Measurements from ENCODE around the gene MGLL.

GRCh38 chr3:127661600-127661999 is 160.7 kb downstream of the MGLL start:
- no peak for TF ChIP-seq REST (IDR thresholded peaks at IDR 0.05)
- TF ChIP-seq TAF1 (conservative IDR thresholded peaks at IDR 0.05) = no peak
- no peak for TF ChIP-seq MAX (IDR thresholded peaks at IDR 0.05)
- TF ChIP-seq CTCF (IDR thresholded peaks at IDR 0.05; ENCODE audit: low read depth, low read length, missing input control) = no peak
- TF ChIP-seq EGR1 (IDR thresholded peaks at IDR 0.05; ENCODE audit: low read depth in 2 of 2) = no peak
- TF ChIP-seq SP1 (IDR thresholded peaks at IDR 0.05) = no peak
- TF ChIP-seq HNF4A (conservative IDR thresholded peaks at IDR 0.05) = no peak
- TF ChIP-seq ZBTB33 (IDR thresholded peaks at IDR 0.05) = no peak
- TF ChIP-seq RAD21 (IDR thresholded peaks at IDR 0.05) = no peak
